GM06990 (cell line): Measurements from ENCODE around the gene VSTM2L.

ENCODE experiments used
- DNase-seq: peaks from one replicate; pipeline ENCODE4 v3.0.0-alpha.2; 2011; ENCODE audit not compliant: insufficient read length; ENCODE audit errors: extremely low read depth
- H3K27me3 ChIP-seq: replicated peaks from 2 replicates; pipeline ENCODE4 v1.6.0; 2011; ENCODE audit warnings: low read length; ENCODE audit not compliant: control insufficient read depth, insufficient read depth
- H3K36me3 ChIP-seq: 2 replicates; pipeline ENCODE4 v1.5.1; 2011; ENCODE audit warnings: low read length; ENCODE audit not compliant: control insufficient read depth, insufficient read depth
- H3K4me3 ChIP-seq: replicated peaks from 2 replicates; pipeline ENCODE4 v1.5.1; 2011; ENCODE audit warnings: low read depth, mild to moderate bottlenecking, control low read depth, low read length
- TF ChIP-seq, protein P1 (sequence below): IDR thresholded peaks from 2 replicates; pipeline ENCODE4 v1.5.1; 2011; ENCODE audit warnings: low read length, control low read depth, mild to moderate bottlenecking, inconsistent platforms; ENCODE audit not compliant: insufficient read depth, poor library complexity, severe bottlenecking

VSTM2L gene

DNA sequence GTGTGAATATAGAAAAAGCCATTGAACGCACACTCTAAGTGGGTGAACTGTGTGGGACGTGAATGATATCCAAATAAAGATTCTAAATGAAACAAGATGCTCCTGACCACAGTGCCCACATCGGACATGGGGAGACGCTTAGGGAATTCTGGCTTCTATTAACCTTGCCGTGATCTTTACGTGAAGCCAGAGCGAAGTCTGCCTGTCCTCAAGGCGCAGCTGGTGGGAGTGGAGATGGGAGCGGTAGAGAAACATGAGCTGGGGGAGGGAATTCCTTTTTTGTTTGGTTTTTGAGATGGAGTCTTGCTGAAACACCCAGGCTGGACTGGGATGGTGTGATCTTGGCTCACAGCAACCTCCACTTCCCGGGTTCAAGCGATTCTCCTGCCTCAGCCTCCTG lies 46.0 kb downstream of the VSTM2L start:
- H3K27me3 ChIP-seq = no peaks in the 10 kb centered on the region
- TF ChIP-seq, protein P1, sequence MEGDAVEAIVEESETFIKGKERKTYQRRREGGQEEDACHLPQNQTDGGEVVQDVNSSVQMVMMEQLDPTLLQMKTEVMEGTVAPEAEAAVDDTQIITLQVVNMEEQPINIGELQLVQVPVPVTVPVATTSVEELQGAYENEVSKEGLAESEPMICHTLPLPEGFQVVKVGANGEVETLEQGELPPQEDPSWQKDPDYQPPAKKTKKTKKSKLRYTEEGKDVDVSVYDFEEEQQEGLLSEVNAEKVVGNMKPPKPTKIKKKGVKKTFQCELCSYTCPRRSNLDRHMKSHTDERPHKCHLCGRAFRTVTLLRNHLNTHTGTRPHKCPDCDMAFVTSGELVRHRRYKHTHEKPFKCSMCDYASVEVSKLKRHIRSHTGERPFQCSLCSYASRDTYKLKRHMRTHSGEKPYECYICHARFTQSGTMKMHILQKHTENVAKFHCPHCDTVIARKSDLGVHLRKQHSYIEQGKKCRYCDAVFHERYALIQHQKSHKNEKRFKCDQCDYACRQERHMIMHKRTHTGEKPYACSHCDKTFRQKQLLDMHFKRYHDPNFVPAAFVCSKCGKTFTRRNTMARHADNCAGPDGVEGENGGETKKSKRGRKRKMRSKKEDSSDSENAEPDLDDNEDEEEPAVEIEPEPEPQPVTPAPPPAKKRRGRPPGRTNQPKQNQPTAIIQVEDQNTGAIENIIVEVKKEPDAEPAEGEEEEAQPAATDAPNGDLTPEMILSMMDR = no peak
- H3K4me3 ChIP-seq = no peak overlapping the region
- no peaks in the 10 kb centered on the region for H3K36me3 ChIP-seq
- no peak for DNase-seq

DNA sequence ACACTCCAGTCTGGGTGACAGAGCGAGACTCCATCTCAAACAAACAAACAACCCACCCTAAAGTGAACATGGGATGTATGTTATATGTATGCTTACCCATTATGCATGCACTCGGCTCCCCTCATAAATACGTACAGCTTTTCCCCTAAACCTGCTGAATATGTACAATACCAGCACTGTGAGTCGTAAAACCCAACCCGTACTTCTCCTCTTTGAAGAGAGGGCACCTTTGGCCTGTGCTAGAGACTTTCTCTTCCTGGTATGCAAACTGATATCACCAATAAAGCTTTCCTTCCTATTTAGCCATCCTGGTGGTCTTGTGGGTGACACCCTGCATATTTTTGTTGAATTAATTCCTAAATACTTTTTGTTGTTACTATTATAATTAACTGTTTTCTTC lies 51.3 kb downstream of the VSTM2L start:
- no peak overlapping the region for H3K4me3 ChIP-seq
- TF ChIP-seq, protein P1 = no peak
- H3K27me3 ChIP-seq = no peaks in the 10 kb centered on the region; the same call in 1 of the 2 replicates
- DNase-seq = no peak
- H3K36me3 ChIP-seq = no peaks in the 10 kb centered on the region

DNA sequence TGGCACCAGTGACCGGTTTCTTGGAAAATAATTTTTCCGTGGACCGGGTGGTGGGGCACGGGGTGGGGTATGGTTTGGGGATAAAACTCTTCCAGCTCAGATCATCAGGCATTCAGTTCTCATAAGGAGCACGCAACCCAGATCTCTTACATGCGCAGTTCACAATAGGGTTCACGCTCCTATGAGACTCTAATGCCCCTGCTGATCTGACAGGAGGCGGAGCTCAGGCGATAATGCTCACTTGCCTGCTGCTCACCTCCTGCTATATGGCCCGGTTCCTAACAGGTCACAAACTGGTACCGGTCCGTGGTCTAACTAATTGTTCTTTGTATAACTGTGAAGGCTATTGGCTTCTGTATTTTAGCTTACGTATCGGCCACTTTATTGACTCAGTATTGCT lies 51.7 kb downstream of the VSTM2L start:
- Histone ChIP-seq H3K27me3 (no peaks in the 10 kb centered on the region; the same call in 1 of the 2 replicates), H3K4me3 (no peak overlapping the region), H3K36me3 (no peaks in the 10 kb centered on the region)
- TF ChIP-seq, protein P1 = no peak
- DNase-seq = no peak

DNA sequence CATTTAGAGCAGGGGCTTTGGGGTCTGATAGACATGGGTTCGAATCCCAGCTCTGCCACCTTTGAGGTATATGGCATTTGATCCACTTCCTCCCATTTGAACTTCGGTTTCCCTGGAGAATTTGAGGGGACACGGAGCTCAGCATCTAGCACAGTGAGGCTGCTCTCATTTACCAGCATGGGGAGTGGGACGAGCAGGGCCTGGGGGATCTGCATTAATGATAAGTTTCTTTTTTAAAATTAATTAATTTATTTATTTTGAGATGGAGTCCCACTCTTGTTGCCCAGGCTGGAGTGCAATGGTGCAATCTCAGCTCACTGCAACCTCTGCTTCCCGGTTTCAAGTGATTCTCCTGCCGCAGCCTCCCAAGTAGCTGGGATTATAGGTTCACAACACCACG lies 52.6 kb downstream of the VSTM2L start:
- Histone ChIP-seq H3K4me3 (no peak overlapping the region), H3K36me3 (no peaks in the 10 kb centered on the region), H3K27me3 (no peaks in the 10 kb centered on the region; the same call in 1 of the 2 replicates)
- DNase-seq = no peak
- TF ChIP-seq, protein P1 = no peak

DNA sequence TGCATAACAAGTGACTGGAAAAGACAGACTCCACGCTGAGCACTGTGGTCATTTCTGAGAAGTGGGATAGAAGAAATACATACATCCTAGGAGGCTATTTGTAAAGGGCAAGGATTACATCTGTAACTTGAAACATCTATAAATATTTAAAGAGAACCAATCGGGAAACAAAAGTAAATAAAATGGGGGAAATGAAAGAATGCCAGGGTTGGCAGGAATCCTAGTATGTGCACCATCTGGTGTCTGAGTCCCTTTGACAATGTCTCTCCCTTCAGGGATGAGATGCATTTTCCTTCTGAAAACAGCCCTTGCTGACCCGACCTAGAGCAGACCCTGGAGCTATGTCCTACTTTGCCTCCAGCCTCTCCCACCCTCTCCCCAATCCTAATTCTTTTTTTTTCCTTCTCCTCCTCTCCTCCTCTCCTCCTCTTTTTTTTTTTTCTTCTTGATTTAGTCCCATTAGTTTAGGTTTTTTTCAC lies 53.2 kb downstream of the VSTM2L start:
- Histone ChIP-seq H3K36me3 (no peaks in the 10 kb centered on the region), H3K27me3 (no peaks in the 10 kb centered on the region; the same call in 1 of the 2 replicates), H3K4me3 (no peak overlapping the region)
- DNase-seq = no peak
- TF ChIP-seq, protein P1 = no peak
